ENCODE data around the gene NLRP1.

DNA sequence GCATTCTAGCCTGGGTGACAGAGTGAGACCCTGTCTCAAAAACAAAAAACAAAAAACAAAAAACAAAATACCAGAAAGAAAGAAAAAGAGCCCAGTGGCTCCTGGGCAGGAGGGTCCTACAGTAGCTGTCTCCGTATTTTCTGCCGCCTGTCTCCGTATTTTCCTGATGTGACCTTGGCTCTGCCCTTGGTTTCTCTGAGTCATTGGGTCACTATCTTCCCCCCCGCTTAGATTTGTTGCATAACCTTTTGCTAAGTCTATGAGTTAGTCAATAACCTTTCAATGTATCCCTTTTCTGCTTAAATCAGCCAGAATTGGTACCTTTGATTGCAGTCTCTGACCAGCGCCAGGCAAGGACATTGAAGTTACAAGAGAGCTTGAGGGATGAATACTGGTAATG lies 61.1 kb downstream of the NLRP1 start:
- TF ChIP-seq, protein P1, sequence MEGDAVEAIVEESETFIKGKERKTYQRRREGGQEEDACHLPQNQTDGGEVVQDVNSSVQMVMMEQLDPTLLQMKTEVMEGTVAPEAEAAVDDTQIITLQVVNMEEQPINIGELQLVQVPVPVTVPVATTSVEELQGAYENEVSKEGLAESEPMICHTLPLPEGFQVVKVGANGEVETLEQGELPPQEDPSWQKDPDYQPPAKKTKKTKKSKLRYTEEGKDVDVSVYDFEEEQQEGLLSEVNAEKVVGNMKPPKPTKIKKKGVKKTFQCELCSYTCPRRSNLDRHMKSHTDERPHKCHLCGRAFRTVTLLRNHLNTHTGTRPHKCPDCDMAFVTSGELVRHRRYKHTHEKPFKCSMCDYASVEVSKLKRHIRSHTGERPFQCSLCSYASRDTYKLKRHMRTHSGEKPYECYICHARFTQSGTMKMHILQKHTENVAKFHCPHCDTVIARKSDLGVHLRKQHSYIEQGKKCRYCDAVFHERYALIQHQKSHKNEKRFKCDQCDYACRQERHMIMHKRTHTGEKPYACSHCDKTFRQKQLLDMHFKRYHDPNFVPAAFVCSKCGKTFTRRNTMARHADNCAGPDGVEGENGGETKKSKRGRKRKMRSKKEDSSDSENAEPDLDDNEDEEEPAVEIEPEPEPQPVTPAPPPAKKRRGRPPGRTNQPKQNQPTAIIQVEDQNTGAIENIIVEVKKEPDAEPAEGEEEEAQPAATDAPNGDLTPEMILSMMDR (IDR thresholded peaks at IDR 0.05): no peak
- no peak for TF ChIP-seq POLR2A (IDR thresholded peaks at IDR 0.05; ENCODE audit: low read depth)
- TF ChIP-seq POLR2AphosphoS5 (IDR thresholded peaks at IDR 0.05): no peak
